ENCODE data around the gene ALG9.
"Not testable (repeated sequence)": the region's sequence is repeated elsewhere in the genome, so short reads cannot be mapped to it uniquely, and the experiment has no call there.

ALG9 gene

GRCh38 chr11:111782109-111782741 is 89.2 kb downstream of the ALG9 start:
- Mint-ChIP-seq H3K4me3 (no peak overlapping the region), H3K4me1 (ENCODE audit: low read depth) (peaks cover 1% of the 10 kb centered on the region), H3K27ac (no peak overlapping the region), H3K27me3 (ENCODE audit: low read depth) (no peaks in the 10 kb centered on the region), H3K36me3 (ENCODE audit: low read depth) (peaks cover 9% of the 10 kb centered on the region), H3K9me3 (no peaks in the 10 kb centered on the region)

- Mint-ChIP-seq H3K27me3 (ENCODE audit: low read depth) (no peaks in the 10 kb centered on the region), H3K4me1 (ENCODE audit: low read depth) (peaks cover 1% of the 10 kb centered on the region), H3K9me3 (no peaks in the 10 kb centered on the region), H3K27ac (no peak overlapping the region), H3K36me3 (ENCODE audit: low read depth) (peaks cover 2% of the 10 kb centered on the region), H3K4me3 (no peak overlapping the region)
These were observed 92.3 kb downstream of the ALG9 start for GRCh38 chr11:111779118-111779517.

GRCh38 chr11:111778047-111778558 is 93.3 kb downstream of the ALG9 start:
- H3K27ac Mint-ChIP-seq = no peak overlapping the region
- no peak overlapping the region for H3K4me3 Mint-ChIP-seq
- H3K9me3 Mint-ChIP-seq = no peaks in the 10 kb centered on the region
- no peaks in the 10 kb centered on the region for H3K36me3 Mint-ChIP-seq (ENCODE audit: low read depth)
- H3K4me1 Mint-ChIP-seq (ENCODE audit: low read depth) = peaks cover 1% of the 10 kb centered on the region
- H3K27me3 Mint-ChIP-seq (ENCODE audit: low read depth) = no peaks in the 10 kb centered on the region

DNA sequence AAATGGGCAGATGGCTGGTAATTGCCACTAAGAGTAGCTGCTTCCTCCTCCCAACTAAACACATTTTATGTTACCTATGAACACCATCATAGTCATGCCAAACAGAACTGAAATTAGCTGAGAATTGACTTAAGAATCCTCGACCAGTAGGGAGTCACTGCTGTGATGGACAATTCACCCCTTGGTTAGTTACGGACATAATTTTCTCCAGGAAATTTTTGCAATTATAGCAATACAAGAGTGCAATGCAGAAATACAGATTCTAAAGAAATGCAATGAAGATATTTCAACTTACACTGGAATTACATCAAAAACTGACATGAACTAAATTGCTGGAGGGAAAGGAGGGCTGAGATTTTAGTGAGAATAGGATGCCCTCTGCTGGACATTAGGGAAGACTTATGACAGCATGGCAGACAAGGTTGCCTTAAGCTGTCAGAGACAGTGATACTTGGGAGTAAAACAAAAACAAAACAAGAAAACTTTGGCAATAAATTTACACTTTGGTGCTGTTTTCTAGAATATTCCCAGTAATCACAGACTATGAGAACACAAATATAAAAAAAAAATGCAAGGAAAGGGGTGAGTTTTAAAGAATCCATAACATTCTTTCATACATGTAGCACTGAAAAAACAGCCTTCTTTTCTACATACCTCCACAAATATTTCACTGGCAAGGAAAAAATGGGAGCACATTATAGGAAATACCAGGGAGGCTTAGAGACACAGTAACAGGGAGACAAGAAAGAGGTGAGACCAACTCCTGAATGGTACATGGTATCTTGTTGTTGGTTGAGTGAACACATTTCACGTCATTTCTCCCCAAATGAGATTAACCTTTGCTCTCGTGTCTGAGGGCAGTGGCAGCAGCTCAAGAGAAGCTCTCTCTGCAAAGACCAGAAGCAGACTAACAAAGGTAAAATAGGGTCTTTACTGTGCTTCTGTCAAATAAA is 94.0 kb downstream of the ALG9 start:
- H3K9me3 Mint-ChIP-seq = no peaks in the 10 kb centered on the region
- peaks cover 1% of the 10 kb centered on the region for H3K4me1 Mint-ChIP-seq (ENCODE audit: low read depth)
- H3K4me3 Mint-ChIP-seq = no peak overlapping the region
- H3K27me3 Mint-ChIP-seq (ENCODE audit: low read depth) = no peaks in the 10 kb centered on the region
- H3K27ac Mint-ChIP-seq = no peak overlapping the region
- no peaks in the 10 kb centered on the region for H3K36me3 Mint-ChIP-seq (ENCODE audit: low read depth)

GRCh38 chr11:111776398-111777093 is 94.8 kb downstream of the ALG9 start:
- Mint-ChIP-seq H3K36me3 (ENCODE audit: low read depth) (no peaks in the 10 kb centered on the region), H3K27me3 (ENCODE audit: low read depth) (no peaks in the 10 kb centered on the region), H3K4me3 (no peak overlapping the region), H3K9me3 (no peaks in the 10 kb centered on the region), H3K4me1 (ENCODE audit: low read depth) (peaks cover 1% of the 10 kb centered on the region), H3K27ac (no peak overlapping the region)

DNA sequence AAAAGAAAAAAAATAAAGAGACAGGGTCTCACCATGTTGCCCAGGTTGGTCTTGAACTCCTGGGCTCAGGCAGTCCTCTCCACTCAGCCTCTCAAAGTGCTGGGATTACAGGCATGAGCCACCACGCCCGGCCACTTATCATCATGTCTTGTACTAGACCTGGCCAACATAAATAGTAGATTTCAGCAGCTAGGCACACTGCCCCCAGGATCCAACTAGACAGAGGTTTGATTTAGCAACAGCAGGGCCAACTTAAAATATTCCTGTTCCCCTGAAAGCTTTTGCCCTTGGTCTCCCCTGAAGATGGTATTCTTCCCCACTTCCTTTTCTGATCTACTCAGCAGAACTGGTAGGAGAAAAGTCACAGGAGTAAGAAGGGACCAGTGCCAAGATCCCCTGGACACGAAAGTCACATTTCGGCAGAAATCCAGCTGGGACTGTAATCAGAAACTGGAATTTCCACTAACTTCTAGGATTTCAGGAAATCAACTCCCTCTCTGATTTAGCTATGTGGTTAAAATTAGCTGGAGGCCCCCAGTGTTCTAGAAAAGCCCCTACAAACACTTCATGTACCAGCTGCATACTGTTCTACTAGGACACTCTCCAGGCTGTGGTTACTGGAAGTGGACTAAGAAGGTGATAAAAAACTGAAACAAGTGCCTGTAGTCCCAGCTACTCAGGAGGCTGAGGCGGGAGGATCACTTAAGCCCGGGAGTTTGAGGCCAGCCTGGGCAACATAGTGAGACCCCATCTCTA is 96.2 kb downstream of the ALG9 start:
- Mint-ChIP-seq H3K9me3 (no peaks in the 10 kb centered on the region), H3K4me3 (no peak overlapping the region), H3K36me3 (ENCODE audit: low read depth) (no peaks in the 10 kb centered on the region), H3K27ac (no peak overlapping the region), H3K4me1 (ENCODE audit: low read depth) (peaks cover 1% of the 10 kb centered on the region), H3K27me3 (ENCODE audit: low read depth) (no peaks in the 10 kb centered on the region)

GRCh38 chr11:111772535-111772934 is 98.8 kb downstream of the ALG9 start:
- H3K27me3 Mint-ChIP-seq (ENCODE audit: low read depth) = no peaks in the 10 kb centered on the region
- H3K4me3 Mint-ChIP-seq = no peak overlapping the region
- H3K9me3 Mint-ChIP-seq = no peaks in the 10 kb centered on the region
- no peak overlapping the region for H3K27ac Mint-ChIP-seq
- H3K36me3 Mint-ChIP-seq (ENCODE audit: low read depth) = no peaks in the 10 kb centered on the region
- H3K4me1 Mint-ChIP-seq (ENCODE audit: low read depth) = peaks cover 1% of the 10 kb centered on the region

DNA sequence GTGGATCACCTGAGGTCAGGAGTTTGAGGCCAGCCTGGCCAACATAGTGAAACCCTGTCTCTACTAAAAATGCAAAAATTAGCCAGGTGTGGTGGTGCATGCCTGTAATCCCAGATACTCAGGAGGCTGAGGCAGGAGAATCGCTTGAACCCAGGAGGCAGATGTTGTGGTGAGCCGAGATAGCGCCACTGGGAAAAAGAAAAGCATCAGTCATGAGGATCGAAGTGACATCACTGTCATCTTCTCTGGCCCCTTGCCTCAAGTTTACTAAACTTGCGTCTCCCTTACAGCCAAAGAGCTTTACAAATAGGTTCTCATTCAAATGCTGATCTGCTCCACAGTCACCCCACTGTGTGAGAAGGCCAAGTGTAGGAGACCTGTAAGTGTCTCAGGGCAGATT is 100.2 kb downstream of the ALG9 start:
- not testable (repeated sequence) for H3K36me3 Mint-ChIP-seq (ENCODE audit: low read depth); H3K27ac Mint-ChIP-seq; H3K9me3 Mint-ChIP-seq; H3K27me3 Mint-ChIP-seq (ENCODE audit: low read depth); H3K4me1 Mint-ChIP-seq (ENCODE audit: low read depth); H3K4me3 Mint-ChIP-seq

DNA sequence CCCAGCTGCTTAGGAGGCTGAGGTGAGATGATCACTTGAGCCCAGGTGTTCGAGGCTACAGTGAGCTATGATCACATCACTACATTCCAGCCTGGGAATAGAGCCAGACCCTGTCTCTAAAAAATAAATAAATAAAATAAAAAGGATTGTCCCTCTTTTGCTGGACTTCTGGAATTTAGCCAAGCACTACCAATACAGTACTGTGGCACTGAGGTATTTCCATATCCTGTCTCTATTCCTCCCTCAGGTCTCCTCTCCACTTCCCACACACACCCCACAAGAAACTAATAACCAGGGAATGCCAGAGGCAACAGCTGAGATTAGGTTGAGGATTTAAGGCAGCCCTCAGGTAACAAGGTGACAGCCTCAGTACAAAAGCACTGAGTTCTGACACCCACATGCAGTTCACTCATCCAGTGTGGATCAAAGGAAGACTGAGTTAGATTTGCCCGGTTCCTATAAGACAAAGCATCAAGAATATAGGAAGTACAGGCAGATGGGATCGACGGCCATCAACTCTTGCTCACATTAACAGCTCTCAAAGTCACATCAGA is 100.7 kb downstream of the ALG9 start:
- H3K36me3 Mint-ChIP-seq (ENCODE audit: low read depth) = peaks cover 3% of the 10 kb centered on the region
- no peak overlapping the region for H3K27ac Mint-ChIP-seq
- H3K4me3 Mint-ChIP-seq = no peak overlapping the region
- H3K9me3 Mint-ChIP-seq = no peaks in the 10 kb centered on the region
- peaks cover 7% of the 10 kb centered on the region for H3K4me1 Mint-ChIP-seq (ENCODE audit: low read depth)
- no peaks in the 10 kb centered on the region for H3K27me3 Mint-ChIP-seq (ENCODE audit: low read depth)

- H3K27ac Mint-ChIP-seq = peak overlapping the region; percentile 96
- H3K4me1 Mint-ChIP-seq (ENCODE audit: low read depth) = peaks cover 30% of the 10 kb centered on the region
- peaks cover 30% of the 10 kb centered on the region for H3K36me3 Mint-ChIP-seq (ENCODE audit: low read depth)
- no peaks in the 10 kb centered on the region for H3K9me3 Mint-ChIP-seq
- peak overlapping the region; percentile 96 for H3K4me3 Mint-ChIP-seq
- no peaks in the 10 kb centered on the region for H3K27me3 Mint-ChIP-seq (ENCODE audit: low read depth)
These were observed 104.6 kb downstream of the ALG9 start for GRCh38 chr11:111766834-111767142.

DNA sequence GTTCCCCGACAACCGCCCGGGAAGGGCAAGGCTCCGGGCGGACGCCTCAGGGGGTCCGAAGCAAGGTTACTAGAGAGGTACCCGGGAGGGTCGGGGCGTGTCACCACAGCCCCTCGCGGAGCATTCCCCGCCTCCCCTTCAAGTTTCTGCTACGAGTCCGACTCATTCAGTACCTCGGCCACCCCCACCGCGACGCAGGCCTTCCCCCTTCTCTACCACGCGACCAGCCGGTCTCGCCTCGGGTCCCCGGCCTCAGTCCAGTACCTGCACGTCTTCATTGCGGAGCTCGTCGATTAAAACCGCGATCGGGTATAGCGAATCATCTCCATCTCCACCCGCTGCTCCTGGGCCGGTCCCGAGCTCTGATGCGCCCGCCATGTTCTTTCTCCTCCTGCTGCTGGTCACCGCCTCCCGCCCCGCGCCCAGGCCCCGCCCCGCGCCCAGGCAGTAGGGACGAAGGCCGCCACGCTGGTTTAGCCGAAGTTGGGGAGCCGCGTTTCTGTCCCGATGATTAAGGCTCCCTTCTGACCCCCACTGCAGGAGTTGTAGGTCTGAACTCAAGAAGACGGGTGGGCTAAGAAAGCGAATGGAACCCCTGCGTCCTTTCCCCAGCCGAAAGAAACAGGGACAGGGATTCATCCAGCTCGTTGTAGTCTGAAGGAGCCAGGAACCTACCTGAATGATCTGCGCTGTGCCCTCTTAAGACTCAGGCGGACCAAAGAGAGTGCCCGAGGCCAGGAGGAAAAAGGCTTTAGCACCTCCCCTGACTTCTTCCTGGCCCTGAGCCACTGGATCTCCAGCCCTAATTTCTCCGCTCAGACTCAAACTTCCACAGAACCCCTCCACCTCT is 105.2 kb downstream of the ALG9 start, which contains the start of gene PPP2R1B:
Gene PPP2R1B, minus strand, starts transcription at position 406 of the 850 bp plus-strand sequence. Its CDS starts 28 bp downstream, at position 378.
- Mint-ChIP-seq H3K36me3 (ENCODE audit: low read depth) (peaks cover 30% of the 10 kb centered on the region), H3K27ac (peak within 1 kb of the TSS; percentile 96)

DNA sequence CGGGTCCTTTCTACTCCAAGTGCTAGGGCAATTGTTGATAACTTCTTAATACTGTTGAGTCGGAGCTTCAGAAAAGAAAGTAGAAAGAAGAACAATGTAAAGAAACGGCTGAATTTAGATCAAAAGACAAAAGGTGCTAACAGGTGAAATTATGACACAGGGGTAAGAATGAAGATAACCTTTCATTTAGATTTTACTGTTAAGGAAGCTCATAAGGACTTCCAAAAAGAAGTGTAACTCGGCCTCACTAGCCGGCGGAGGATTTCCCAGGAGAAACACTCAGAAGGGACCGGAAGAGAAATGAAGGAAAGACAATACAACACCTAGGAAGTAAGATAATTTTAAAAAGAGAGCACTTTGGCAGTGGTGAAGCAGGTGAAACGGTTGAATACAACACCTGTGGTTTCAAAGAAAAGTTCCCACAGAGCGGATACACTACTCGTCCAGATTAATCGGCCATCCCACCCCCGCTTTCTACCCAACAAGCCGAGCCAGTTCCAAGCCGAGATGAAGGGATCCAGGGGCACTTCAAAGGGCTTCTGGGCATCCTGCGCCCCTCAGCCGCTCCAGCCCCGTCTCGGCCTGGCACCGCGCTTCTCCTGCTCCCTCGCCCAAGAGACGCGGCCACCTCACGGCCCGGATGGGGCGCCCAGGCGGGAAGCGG is 105.9 kb downstream of the ALG9 start:
- H3K36me3 Mint-ChIP-seq (ENCODE audit: low read depth) = peaks cover 34% of the 10 kb centered on the region
- no peaks in the 10 kb centered on the region for H3K9me3 Mint-ChIP-seq
- no peaks in the 10 kb centered on the region for H3K27me3 Mint-ChIP-seq (ENCODE audit: low read depth)
- H3K4me3 Mint-ChIP-seq = peak overlapping the region; percentile 96
- peaks cover 30% of the 10 kb centered on the region for H3K4me1 Mint-ChIP-seq (ENCODE audit: low read depth)
- peak overlapping the region; percentile 96 for H3K27ac Mint-ChIP-seq

More for the DNA sequence above, 105.2 kb downstream of the ALG9 start, which contains the start of gene PPP2R1B:
- no peaks in the 10 kb centered on the region for H3K9me3 Mint-ChIP-seq
- H3K27me3 Mint-ChIP-seq (ENCODE audit: low read depth) = no peaks in the 10 kb centered on the region
- peaks cover 30% of the 10 kb centered on the region for H3K4me1 Mint-ChIP-seq (ENCODE audit: low read depth)
- H3K4me3 Mint-ChIP-seq = peak within 1 kb of the TSS; percentile 96

DNA sequence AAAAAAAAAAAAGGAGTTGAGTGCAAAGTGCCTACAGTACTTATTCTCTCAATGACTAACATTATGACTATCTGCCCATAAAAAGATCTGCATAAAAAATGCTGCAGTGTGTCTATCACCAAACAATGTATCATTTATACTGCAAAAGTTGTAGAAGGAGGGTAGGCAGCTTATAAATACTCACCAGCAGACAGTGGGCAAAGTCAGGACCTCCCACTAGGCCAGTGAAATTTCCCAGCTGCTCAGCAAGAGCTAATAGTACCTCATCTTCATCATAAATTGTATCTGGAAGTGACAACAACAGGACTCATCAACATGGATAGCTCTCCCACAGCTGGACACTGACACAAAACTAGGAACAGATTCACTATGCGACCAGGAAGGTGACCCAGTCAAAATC is 106.8 kb downstream of the ALG9 start:
- Mint-ChIP-seq H3K27me3 (ENCODE audit: low read depth) (no peaks in the 10 kb centered on the region), H3K36me3 (ENCODE audit: low read depth) (peaks cover 38% of the 10 kb centered on the region), H3K9me3 (no peaks in the 10 kb centered on the region), H3K4me3 (peak overlapping the region; percentile 96), H3K4me1 (ENCODE audit: low read depth) (peaks cover 30% of the 10 kb centered on the region), H3K27ac (no peak overlapping the region)
